ENCODE data around the gene ACTN1.
"Not testable (repeated sequence)": the region's sequence is repeated elsewhere in the genome, so short reads cannot be mapped to it uniquely, and the experiment has no call there.

ACTN1 gene

GRCh38 chr14:68986225-68986624 is 7.1 kb upstream of the ACTN1 start:
- no peak for FAIRE-seq

GRCh38 chr14:68984686-68985085 is 5.6 kb upstream of the ACTN1 start:
- no peak for FAIRE-seq

- no peak for FAIRE-seq
Observed at GRCh38 chr14:68983191-68983590, 4.1 kb upstream of the ACTN1 start.

GRCh38 chr14:68982581-68982980 is 3.5 kb upstream of the ACTN1 start:
- no peak for FAIRE-seq

GRCh38 chr14:68981539-68981976 is 2.5 kb upstream of the ACTN1 start:
- no peak for FAIRE-seq

- FAIRE-seq = no peak
Observed at GRCh38 chr14:68981139-68981538, 2.0 kb upstream of the ACTN1 start.

- FAIRE-seq = no peak
Observed at GRCh38 chr14:68979722-68980451, 785 bp upstream of the ACTN1 start.

- FAIRE-seq = no peak
Observed at GRCh38 chr14:68978172-68978911, 760 bp downstream of the ACTN1 start.

GRCh38 chr14:68977718-68978171 is 1.4 kb downstream of the ACTN1 start:
- no peak for FAIRE-seq

GRCh38 chr14:68977180-68977717 is 1.9 kb downstream of the ACTN1 start:
- no peak for FAIRE-seq

GRCh38 chr14:68976160-68977067 is 2.7 kb downstream of the ACTN1 start:
- no peak for FAIRE-seq

GRCh38 chr14:68975667-68976066 is 3.4 kb downstream of the ACTN1 start:
- no peak for FAIRE-seq

- FAIRE-seq = no peak
Observed at GRCh38 chr14:68974759-68975347, 4.2 kb downstream of the ACTN1 start.

- FAIRE-seq = no peak
Observed at GRCh38 chr14:68973639-68974038, 5.5 kb downstream of the ACTN1 start.

GRCh38 chr14:68973219-68973565 is 5.9 kb downstream of the ACTN1 start:
- FAIRE-seq = not testable (repeated sequence)

GRCh38 chr14:68972507-68973218 is 6.4 kb downstream of the ACTN1 start:
- no peak for FAIRE-seq

GRCh38 chr14:68971411-68972035 is 7.6 kb downstream of the ACTN1 start:
- FAIRE-seq = no peak

GRCh38 chr14:68970736-68971135 is 8.4 kb downstream of the ACTN1 start:
- FAIRE-seq = no peak

GRCh38 chr14:68970038-68970612 is 9.0 kb downstream of the ACTN1 start:
- FAIRE-seq = no peak

- FAIRE-seq = no peak
Observed at GRCh38 chr14:68969278-68970033, 9.6 kb downstream of the ACTN1 start.
